GM19035 (cell line): Measurements from ENCODE around the gene GDPD5.

Source experiments
- ATAC-seq: cut with Tn5 transposase; IDR thresholded peaks from one replicate; pipeline ENCODE4 v1.9.1; 2021; ENCODE audit not compliant: unreplicated experiment

The GDPD5 gene

DNA sequence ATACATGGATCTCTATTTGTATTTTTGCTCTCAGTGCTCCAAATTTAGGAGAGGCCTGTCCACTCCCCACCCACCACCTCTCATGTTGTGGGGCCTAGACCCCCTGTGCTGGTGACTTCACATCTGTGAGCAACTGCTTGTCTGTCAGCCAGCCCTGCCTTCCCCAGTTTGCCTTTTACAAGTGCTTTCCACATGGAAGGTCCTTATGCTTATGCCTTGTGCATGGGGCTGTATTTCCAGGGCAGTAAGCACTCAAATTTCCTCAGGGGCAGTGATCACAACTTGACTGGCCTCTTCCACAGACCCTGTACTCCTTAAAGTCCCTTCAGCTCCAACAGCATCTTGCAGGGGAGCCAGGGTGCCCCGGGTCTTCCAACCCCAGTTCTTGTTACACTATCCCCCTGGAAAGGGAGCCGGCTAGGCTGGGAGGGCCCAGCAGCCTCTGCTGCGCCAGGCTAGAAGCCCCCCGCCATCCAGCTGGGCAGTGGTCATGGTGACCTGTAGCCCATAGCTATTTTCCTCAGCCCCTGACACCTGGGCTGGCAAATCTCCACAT lies 29.9 kb downstream of the GDPD5 start:
- no peak for ATAC-seq

DNA sequence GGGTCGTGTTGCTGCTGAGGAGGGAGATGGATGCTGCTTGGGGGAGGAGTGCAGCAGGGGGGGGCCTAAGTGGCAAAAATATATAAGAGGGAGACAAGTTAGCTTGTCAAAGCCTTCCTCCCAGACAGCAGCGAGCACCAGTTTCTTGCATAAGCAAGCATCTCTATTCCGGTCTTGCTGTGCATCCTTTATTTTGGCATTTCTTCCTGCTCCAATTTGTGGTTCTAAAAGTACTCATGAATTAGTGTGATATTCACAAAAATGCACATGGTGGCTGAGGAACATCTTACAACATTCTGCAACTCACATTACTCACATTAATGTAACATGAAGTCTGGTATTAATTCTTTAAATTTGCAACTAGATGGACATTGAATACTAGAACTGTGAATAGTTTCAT lies 32.1 kb downstream of the GDPD5 start:
- ATAC-seq, result no peak

DNA sequence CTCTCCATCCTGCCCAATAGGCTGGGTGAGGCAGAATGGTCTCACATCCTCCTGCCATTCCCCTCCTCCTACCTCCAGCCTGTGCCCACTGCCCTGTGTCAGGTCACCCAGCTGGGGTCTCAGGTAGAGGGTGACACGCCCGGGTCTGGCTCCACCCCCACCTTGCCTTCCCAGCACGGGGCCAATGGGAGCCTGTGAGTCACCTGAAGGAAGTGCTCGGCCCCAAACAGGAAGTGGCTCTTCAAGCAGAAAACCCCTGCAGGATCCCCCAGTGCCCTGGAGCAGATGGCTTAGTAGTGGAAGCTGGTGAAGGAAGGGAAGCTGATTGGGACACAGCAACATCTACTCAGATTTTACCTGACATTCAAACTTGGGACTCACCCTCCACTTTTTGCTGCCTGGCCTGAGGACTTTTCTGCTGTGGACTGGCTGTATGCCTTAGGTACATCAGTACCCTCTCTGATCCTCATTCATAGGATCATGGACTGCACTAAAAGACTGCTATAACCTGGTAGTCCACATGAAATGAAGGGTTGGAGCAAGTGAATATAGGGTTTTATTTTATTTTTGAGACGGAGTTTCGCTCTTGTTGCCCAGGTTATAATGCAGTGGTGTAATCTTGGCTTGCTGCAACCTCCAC lies 33.4 kb downstream of the GDPD5 start:
- ATAC-seq, result peak; percentile 56

DNA sequence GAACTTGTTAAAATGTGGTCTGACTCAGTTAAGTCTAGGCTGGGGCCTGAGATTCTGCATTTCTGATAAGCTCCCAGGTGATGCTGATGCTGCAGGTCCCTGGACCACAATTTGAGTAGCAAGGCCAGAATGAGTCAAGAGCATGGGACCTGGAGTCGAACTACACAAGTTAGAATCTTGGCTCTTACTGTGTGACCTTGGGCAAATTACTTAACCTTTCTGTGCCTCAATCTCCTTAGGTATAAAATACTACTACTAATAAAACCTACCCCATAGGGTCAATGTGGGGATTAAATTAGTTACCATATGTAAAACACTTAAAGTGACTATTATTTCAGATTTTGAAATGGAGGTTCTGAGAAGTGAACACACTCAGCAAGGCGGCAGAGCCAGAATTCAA lies 34.3 kb downstream of the GDPD5 start:
- ATAC-seq, result no peak

DNA sequence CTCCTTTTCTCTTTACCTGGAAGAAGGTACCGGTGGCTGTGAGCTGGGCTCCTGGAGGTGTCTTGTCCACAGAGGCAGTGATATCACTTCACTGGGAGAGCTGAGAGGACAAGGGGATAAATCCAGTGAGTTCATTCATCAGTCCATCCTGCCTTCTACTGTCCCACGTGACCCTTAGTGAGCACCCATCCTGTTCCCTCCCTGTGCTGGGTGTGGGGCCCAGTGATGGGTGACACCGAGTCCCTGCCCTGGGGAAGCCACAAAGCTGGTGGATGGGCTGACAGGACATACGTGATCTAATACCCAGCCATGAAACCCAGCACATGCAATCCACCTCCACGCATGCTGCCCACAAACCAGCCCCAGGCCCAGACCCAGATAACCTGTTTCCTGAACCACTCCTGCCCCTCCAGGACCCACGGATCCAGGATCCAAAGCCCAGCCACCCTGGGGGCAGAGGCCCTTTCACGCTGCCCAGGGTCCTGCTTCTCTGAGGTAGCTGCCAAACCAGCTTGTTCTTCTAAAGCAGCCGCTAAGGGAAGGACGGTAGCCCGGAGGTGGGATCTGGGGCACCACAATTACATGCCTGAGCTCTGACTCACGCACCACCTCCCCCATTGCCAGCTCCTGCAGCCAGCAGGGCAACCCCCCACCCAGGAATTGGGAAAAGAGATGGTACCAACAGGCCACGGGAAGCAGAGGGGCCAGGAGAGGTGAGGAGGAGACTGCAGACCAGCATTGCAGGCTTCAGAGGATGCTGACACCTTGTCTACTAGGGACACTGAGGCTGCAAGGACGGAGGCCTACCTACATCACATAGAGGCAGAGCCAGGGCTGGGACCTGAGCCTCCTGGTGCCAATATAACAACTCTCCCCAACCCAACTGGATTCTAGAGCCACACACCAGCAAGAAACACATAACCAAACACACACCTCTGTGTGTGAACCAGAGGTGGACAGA lies 35.2 kb downstream of the GDPD5 start:
- ATAC-seq, result no peak

DNA sequence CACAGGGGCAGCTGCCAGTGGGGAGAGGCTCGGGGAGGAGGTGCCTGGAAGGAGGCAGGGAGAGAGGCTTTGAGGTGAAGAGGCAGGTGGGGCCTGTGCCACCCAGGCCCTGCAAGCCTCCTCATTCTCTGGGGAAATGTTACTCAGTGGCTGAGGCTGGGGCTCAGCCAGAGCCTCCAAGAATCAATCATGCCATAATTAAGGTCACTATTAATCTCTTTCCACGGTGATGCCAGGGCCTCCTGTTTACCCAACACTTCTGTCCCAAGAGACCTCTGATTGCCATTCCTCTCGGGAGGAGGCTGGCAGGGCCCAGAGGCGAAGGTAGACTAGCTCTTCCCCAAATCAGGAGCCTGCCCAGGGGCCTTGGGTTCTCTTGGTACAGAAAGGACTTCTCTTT lies 38.4 kb downstream of the GDPD5 start:
- no peak for ATAC-seq

DNA sequence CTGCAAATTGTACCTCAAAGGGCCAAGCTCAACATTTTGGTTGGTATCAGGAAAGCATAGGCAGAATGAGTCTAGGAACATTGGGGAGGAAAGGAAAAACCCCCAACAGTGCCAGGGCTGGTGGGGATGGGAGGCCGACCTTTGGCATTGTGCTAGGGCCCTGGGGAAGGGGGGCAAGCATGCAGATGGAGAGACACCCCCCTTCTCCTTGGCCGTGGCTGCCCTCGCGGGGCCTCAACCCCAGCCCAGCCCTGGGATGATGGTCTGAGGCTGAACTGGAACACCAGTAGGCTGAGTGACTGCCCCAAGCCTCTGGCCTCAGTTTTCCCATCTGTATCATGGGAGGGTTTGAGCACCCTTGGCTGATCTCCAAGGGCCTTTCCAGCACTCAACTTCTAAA lies 40.0 kb downstream of the GDPD5 start:
- no peak for ATAC-seq

DNA sequence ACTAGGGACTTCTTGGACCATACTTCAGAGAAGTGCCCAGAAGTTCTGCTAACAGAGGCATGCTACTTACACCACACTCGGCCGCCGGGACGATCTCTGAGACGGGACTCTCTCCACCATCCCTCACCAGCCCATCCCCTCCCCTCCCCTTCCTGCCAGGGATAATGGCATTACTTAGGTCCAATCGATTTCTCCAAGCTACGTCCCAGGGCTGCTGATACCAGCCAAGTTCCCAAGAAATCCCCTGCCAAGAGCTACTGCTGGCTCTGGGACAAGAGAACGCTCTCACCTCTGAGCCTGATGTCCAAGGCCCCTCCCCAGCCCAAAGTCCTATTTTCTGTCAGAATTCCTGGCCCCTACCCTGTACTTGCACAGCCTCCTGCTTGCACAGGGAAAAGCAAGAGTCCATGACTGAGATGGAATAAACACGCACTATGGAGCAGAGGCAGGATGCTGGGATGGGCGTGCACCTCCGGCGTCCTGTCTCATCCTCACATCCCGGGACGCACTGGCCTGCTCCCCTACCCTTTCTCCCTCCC lies 42.7 kb downstream of the GDPD5 start:
- ATAC-seq, result no peak

DNA sequence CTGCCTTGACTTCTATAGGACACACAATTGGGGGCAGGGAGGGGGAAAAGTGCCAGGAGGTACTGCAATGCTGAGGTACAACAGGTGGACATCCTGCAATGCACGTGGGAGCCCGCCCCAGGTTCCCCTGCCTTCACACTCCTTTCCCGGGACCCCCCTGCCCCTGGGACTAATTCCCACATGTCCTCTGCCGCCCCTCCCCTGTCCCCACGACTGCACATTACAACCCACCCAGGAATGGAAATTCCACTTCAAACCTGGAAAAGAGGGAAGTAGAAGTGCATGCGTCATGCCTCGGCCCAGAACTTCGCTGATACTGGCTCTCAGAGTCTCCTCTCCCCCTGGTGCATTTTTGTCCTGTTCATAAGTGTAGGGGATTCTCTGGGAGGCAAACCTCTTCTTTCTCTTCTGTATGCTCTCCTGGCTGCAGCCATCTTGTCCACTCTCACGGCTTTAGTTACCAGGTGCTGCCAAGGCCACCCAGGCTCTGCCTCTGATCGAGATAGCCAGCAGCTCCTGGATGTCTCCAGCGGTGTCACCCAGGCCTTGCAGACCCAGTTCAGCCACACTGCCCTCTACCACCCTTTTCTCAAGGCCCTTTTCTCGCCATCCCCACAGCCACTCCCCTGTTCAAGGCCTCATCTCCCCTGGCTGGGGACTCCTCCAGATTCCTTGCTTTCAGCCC lies 43.7 kb downstream of the GDPD5 start:
- ATAC-seq, result no peak

DNA sequence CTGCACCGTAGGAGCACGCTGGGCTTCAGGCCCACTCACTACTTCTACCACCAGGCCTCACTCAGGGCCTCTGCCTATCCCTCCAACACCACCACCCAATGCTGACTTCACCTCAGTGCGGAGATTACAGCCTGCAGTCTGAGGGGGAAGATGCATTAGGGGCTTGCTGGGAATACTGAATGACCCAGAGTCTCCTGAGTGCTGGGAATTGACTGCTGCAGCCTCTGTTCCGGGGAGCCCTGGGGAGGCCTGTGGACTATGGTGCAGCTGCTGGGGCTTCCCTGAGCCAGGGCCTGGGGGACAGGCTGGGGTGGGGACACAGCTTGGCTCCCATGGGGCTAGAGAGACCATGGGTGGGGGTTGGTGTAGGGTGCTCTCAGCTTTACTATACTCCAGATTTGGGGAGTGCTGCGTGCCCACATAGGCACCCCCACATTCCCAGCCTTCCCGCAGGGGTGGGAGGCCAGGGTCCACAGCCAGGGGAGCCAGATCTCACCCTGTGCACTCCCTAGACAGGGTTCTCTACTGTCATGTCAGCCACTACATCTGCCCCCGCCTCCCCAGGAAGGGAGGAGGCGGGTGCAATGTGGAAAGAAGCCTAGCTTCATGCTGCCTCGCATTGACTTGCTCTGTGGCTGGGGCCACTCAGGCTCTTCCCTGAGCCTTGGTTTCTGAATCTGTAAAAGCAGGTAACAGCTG lies 44.4 kb downstream of the GDPD5 start:
- no peak for ATAC-seq

DNA sequence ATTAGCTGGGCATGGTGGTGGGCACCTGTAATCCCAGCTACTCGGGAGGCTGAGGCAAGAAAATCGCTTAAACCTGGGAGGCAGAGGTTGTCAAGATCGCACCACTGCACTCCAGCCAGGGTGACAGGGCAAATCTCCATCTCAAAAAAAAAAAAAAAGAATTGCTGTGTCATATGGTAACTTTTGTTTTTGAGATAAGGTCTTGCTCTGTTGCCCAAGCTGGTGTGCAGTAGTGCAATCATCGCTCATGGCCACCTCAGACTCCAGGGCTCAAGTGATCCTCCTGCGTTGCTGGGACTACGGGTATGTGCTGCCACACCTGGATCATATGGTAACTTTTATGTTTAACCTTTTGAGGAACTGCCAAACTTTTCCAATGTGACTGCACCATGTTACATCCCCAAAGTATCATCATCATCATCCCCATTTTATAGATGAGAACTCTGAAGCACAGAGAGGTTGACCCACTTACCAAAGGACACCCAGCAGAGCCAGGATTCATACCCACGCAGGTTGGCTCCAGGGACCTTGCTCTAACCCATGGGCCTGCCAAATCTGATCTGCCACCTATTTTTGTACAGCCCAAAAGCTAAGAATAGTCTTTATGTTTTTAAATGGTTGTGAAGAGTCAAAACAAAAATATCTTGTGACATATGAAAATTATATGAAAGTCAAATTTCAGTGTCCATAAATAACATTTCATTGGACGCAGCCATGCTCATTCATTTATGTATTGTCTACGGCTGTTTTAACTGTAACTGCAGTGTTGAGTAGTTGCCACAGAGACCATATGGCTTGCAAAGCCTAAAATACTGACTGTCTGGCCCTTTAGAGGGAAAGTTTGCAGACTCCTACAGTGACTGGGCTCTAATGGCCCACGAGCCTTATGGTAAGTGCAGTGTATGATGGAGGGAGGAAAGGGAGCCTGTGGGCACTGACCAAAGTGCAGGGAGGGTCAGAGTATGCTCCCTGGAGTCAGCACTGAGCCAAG lies 45.3 kb downstream of the GDPD5 start:
- no peak for ATAC-seq

DNA sequence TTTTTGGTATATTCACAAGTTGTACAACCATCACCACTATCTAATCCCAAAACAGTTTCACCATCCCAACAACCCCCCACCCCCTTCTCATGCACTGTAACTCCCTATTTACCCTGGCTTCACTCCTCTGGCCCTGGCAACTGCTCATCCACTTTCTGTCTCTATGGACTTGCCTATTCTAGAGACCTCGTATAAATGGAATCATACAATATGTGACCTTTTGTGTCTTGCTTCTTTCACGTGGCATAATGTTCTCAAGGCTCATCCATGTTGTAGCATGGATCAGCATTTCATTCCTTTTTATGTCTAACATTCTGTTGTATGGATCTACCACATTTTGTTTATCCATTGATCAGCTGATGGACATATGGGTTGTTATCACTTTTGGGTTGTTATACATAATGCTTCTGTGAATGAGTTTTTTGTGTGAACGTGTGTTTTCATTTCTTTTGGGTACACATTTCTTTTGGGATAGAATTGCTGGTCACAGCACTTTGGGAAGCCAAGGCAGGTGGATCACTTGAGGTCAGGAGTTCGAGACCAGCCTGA lies 46.1 kb downstream of the GDPD5 start:
- ATAC-seq, result no peak

DNA sequence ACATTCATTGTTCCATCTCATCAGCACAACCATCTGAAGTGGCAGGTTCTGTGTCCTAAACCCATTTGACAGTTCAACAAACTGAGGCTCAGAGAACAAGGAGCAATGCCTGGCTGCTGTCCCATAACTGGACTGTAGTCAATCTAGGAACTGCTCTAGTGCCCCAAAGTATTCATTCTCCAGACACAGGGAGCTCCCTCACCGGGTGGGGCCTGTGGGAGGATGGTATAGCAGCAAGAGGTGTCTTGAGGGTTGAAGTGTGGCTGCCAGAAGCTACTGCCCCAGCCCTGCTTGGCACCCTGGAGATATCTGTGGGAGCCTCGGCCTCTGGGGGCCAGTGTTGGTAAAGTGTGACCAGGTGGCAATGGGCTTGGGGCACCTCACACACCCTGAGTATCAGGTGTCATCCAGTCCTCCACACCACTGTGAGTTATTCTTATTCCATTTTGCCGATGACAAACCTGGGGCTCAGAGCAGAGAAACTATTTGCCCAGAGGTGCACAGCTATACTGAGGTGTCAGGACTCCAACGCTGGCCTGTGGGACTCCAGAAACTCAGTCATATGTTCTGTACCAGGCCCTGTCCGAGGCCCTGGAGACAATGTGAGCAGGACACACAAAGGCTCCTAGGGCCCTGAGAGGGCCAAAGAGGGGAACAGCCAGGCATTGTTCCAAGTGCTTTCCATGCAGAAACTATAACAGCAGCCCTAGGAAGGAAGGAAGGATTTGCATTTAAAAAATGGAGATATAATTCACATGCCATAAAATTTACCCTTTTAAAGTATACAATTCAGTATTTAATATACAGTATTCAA lies 46.8 kb downstream of the GDPD5 start:
- ATAC-seq, result no peak

DNA sequence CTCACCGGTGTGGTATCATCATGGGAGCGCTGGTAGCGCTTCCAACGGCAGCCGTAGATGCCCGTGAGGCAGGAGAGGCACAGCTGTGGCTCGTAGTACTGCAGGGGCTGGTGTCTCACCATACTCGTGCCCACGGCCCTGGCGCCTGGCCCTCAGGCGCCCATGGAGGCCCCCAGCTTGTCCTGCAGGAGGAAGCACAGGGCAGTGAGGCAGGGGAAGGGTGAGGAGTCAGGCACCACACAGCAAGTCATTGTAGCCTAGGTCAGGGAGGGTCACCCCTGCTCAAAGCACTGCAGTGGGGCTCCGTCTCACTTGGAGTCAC lies 48.2 kb downstream of the GDPD5 start:
- ATAC-seq, result no peak

DNA sequence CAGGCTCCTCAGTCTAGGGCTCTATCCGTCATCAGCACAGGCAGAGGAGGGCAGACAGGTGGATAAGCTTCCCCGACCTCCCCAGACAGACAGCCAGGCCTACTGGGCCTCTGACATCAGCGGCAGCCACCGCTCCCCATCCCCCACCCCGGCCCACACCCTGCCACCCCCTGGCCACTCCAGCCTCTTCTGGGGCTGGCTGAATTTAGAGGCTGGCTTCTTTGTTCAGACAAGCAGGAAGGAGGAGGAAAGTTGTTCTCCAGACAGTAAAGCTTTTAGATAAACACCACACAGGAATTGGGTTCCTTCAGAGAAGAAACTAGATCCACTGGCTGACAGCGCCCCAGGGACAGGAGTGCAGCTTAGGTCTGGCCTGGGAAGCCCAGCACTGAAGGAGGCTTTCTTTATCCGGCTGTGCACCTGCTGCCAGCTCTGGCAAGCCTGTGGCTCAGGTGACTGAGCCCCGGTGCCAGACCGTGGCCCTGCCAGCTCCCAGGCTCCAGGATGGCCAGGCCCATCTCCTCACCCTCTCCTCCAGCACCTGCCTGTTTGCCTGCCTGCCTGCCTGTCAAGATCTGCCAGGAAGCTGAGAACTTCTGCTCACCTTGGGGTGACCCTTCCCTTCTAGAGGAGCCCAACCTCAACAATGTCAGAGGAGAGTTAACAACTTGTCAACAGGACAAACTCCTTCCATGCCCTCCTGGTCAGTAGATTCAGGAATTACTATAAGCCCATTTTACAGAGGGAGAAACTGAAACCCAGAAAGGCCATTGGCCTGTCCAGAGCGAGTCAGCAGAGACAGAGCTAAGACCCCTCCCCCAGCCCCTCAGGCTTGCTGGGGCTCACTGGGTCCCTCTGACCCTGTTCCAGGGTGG lies 48.8 kb downstream of the GDPD5 start:
- ATAC-seq, result no peak

DNA sequence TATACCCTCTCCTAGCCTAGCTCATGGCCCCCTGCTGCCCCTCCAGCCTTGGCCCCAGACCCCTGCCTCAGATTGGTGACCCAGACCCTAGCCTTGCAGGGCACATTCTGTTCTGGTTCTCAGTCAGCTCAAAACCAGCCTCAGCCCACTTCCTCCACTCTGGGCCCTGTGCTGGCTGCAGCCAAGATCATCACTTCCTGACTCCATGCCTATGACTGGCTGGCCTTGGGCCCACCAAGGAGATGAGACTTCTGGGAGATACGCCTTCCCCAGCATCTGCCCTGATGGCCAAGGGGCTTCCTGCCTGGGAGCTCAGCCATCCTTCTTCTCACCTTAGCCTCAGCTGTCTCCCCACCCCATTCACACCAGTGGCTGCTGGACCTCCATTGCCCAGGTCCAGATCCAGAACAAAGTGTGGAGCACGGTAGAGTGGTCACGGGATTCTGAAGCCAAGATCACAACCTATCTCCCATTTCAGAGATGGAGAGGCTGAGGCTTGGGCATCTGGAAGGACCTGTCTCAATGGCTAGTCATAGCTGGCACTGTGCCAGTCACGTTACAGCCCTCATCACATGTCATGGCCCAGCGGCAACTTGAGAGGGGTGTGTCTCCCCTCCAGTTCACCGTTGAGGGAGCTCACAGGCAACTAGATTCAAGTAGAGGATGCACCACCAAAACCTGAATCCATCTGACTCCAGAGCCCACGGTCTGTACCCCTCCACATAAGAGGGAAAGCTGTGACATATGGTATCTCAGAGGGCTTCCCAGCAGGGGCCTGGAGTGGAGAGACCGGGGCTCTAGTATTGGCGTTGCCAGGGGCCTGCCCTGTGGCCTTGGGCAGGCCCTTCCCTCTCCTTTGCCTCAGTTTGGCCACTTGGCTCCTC lies 49.7 kb downstream of the GDPD5 start:
- ATAC-seq, result no peak
